ENCODE data around the gene KCTD1.

The KCTD1 gene

DNA sequence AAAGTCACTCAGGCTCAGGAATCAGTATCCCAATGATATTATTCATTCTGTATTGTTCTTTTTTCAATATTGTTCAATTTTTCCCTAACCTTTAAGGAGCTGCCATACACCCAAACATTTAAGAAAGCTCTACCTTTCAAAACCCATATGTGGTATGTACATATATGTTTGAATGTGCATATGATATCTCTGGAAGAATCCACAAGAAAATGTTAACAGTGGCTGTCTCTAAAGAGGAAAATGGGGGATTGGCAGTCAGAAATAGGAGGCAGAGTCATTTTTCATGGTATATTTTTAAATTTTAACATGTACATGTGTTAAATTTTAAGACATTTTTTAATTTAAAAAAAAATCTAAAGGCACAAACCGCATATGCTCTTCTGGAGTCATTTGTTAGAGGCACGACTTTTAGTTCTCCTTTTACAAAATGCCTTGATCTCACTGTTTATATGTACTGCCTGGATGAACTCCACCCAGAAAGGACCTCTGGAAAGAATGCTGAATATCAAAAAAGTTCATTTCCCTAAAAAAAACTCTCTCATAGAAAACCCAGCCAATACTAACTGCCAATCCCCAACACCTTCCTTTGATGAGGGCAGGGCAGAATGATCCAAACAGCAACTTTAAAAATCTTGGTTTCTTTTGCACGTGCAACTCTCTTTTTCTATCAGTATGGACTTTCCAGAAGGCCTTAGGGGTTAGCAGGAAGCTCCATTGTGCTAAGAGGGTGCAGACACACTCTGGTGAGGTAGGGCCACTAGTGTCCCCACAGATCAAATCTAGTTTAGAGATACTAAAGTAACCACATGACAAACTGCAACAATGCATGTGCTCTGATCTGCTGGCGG is 23.6 kb downstream of the KCTD1 start:
- DNase-seq (ENCODE audit: insufficient read length, low spot score) (no peak), FAIRE-seq (no peak)

DNA sequence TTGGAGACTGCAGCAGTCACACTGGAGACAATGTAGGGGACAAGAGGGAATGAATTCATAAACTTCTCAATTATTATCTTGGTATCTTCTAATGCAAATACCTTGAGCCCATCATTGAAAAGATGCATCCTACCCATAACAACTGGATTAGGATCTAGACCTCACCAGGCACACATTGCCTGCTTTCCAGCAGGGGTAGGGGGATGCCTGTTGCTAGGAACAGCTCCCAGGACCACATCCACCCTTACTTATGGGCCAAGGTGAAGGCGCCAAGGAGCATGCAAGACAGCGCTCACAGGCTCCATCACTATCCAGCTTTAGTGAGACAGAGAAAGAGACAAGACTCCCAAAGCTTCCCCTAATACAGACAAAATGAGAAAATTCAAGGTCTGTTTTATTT is 24.4 kb downstream of the KCTD1 start:
- FAIRE-seq, result no peak
- no peak for DNase-seq (ENCODE audit: insufficient read length, low spot score)

GRCh38 chr18:26521617-26522016 is 26.7 kb downstream of the KCTD1 start:
- FAIRE-seq (no peak), DNase-seq (ENCODE audit: insufficient read length, low spot score) (no peak)

- FAIRE-seq, result no peak
Measured at GRCh38 chr18:26520974-26521373, 27.4 kb downstream of the KCTD1 start.

DNA sequence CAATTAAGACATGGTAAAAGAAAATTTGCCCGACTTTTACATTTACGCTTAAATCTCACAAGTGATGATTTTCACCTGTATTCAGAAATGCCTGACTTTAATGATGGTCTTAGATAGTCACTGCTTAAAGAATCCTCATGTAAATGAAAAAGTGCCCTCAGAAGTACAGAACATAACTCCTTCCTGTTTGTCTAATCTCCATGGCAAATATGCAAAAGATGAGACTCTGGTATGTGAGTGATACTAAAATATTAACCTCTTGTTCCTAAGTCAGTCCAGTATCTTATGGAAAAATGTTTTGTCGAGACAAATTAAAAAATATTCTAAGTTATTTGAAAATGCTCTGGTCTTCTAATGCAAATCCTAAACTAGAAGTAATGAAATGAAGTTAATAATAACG is 29.2 kb downstream of the KCTD1 start:
- DNase-seq (ENCODE audit: insufficient read length, low spot score) (no peak), FAIRE-seq (no peak)

More at GRCh38 chr18:26520974-26521373, 27.4 kb downstream of the KCTD1 start:
- no peak for DNase-seq (ENCODE audit: insufficient read length, low spot score)

DNA sequence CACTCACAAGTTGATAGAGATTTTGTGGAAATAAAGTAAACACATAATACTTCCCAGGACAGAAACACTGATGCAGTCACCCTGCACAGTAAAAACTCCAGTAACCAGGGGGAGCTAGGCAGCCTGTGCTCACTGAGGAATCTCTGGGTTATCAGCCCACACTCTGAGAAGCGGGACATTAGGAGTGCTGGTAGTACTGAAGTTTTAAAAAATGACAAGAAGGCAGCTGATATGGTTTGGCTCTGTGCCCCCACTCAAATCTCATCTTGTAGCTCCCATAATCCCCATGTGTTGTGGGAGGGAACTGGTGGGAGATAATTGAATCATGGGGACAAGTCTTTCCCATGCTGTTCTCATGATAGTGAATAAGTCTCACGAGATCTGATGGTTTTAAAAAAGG is 31.4 kb downstream of the KCTD1 start:
- DNase-seq (ENCODE audit: insufficient read length, low spot score) (no peak), FAIRE-seq (no peak)

GRCh38 chr18:26515643-26516487 is 32.5 kb downstream of the KCTD1 start:
- DNase-seq (ENCODE audit: insufficient read length, low spot score) (no peak), FAIRE-seq (no peak)

- FAIRE-seq, result no peak
- DNase-seq (ENCODE audit: insufficient read length, low spot score), result no peak
Measured at GRCh38 chr18:26511339-26512071, 36.8 kb downstream of the KCTD1 start.

- DNase-seq (ENCODE audit: insufficient read length, low spot score), result no peak
Measured at GRCh38 chr18:26510337-26510736, 38.0 kb downstream of the KCTD1 start.

GRCh38 chr18:26506012-26506411 is 42.3 kb downstream of the KCTD1 start:
- FAIRE-seq, result no peak
- no peak for DNase-seq (ENCODE audit: insufficient read length, low spot score)

More at GRCh38 chr18:26510337-26510736, 38.0 kb downstream of the KCTD1 start:
- no peak for FAIRE-seq

DNA sequence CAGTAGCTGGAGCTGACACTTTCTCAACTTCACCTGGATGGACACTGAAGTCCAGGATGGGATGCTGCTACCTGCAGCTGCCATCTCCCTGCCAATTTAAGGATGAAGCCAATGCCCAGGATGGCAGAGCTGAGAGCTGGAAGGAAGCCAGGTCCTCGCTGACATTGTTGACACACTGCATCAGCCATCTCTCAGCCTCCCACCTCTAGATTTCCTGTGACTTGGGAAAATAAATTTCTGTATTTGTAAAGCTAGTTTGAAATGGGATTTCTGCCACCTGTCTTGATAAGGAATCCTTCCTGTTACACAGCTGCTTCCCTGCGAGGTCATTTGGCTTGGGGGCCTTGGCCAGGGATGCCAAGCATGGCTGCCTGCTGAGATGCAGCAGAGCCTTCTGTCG is 43.5 kb downstream of the KCTD1 start:
- DNase-seq (ENCODE audit: insufficient read length, low spot score) (no peak), FAIRE-seq (no peak)

GRCh38 chr18:26503382-26503781 is 45.0 kb downstream of the KCTD1 start:
- DNase-seq (ENCODE audit: insufficient read length, low spot score) (no peak), FAIRE-seq (no peak)

DNA sequence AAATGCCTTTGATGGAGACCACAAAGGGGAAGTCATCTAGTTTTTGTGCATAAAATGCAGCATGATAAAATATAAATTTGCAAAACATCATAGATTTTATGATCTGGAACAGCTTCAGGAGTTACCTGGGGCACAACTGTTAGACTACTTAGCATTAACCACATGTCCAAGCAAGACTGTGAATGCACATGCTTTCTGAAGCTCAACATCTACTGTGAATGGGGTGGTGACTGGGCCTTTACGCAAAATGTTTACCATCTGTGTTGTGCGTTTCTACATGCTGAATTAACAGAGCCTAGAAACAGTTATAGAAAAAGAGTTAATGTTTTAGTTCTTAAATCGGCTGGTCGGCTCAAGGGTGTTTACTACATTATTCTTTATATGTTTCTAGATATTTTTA is 45.5 kb downstream of the KCTD1 start:
- DNase-seq (ENCODE audit: insufficient read length, low spot score), result no peak
- no peak for FAIRE-seq

DNA sequence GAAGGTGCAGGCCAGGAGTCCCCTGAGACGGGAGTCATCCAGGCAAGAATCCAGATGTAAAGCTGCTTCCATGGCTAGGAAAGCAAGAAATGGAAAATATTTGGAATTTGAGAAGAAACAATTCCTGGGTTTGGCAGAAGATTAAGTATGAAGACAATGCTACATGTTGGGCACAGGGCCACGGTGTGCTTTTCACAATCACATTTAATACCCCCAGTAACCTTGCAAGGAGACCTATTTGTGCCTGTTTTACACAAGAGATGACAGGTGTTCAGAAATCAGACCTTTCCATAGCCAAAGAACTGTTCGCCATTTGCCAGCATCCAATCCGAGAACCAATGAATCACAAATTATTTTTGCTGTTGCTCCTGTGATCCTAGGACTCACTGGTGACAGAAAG is 50.5 kb downstream of the KCTD1 start:
- DNase-seq (ENCODE audit: insufficient read length, low spot score), result no peak
- FAIRE-seq, result no peak

DNA sequence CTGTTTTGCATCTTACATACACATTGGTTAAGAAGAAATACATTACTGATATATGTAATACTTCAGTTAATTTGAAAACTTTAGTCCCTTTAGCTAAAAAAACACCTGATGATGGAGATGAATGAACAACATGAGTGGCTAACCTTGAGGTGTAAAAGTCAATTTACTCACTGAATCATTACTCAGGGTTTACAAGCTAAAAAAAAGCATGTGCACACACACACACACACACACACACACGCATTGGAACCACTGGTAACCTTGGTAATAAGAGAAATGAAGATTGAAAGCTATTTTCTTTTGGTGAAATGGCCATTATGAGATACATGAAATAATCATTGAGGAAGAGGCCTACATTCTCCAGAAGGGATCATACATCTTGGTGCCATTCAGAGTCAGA is 51.8 kb downstream of the KCTD1 start:
- FAIRE-seq, result no peak

GRCh38 chr18:26495287-26495686 is 53.1 kb downstream of the KCTD1 start:
- no peak for DNase-seq (ENCODE audit: insufficient read length, low spot score)
- FAIRE-seq, result no peak

More for the DNA sequence above, 51.8 kb downstream of the KCTD1 start:
- DNase-seq (ENCODE audit: insufficient read length, low spot score), result no peak

GRCh38 chr18:26493021-26493420 is 55.3 kb downstream of the KCTD1 start:
- no peak for DNase-seq (ENCODE audit: insufficient read length, low spot score)
- no peak for FAIRE-seq

DNA sequence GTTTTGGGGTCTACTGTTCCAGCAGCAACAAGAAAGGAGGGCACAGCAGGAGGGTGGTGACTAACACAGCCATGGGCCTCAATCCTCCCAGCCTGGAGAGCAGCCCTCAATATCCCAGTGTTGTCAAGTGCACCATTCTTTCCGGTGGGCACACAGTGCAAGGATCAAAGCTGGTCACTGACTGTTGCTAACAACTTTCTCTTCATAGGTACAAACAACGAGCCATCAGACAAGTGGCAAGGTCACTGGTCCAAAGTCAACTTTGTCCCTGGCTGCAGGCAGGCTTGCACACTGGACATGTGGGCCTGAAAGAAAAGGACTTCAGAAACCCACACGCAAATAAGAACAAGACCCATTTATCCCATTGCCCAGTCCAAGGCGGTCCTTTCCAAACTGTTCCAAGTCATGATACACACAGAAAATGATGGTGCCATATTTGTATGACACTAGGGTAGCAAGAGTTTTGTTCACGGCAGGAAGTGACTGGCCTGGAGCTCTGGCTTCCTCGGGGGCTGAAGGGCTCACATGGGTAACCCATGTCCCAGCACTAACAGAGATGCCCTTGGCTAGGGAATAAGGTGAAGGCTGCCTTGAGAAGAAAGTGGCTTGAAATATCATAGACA is 57.0 kb downstream of the KCTD1 start:
- no peak for FAIRE-seq
- DNase-seq (ENCODE audit: insufficient read length, low spot score), result no peak

DNA sequence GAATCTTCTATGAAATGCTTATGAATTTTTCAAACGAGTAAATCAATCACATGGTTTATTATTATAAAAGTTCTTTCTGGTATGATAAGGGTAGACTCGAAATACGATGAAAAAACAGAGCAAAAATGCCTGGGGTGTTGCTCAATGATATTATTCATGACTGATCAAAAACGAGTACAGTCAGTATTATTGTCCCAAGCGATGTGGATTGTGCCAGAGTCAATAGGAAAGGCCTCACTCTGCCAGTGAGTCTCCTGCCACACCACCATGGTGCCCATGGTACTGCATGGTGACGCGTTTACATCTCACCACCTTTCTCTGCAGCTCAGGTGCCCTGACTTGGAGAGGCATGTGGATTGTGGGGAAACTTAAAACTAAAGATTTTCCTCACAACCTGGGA is 58.5 kb downstream of the KCTD1 start:
- FAIRE-seq (no peak), DNase-seq (ENCODE audit: insufficient read length, low spot score) (no peak)

- no peak for FAIRE-seq
- no peak for DNase-seq (ENCODE audit: insufficient read length, low spot score)
Measured at GRCh38 chr18:26489191-26489590, 59.2 kb downstream of the KCTD1 start.
